Neural progenitor cell (in vitro differentiated cells): ENCODE data around the gene TP53I13.

Source experiments
- EZH2 ChIP-seq: fragments of 200-600 bp; sonication (generic); IDR thresholded peaks from 2 replicates; pipeline ENCODE4 v1.6.1; 2017; ENCODE audit warnings: antibody characterized with exemption, mild to moderate bottlenecking, moderate library complexity
- TF ChIP-seq, protein P1 (sequence below): fragments of 200-600 bp; sonication (generic); IDR thresholded peaks from 2 replicates; pipeline ENCODE4 v1.5.1; 2017; ENCODE audit warnings: antibody characterized with exemption, mild to moderate bottlenecking

DNA sequence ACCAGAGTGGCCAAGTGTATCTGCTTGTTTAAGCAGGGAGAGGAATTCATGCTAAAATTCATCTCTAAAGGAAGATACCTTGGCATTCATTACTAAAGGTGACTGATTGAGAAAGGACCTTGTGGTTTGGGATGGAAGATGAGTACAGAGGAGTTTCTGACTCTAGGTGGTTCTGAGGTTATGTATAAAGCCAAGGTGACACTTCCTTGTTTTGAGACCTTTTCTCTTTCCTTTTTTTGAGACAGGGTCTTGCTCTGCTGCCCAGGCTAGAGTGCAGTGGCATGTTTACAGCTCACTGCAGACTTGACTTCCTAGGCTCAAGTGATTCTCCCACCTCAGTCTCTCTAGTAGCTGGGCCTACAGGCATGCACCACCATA lies 10.8 kb upstream of the TP53I13 start:
- TF ChIP-seq, protein P1, sequence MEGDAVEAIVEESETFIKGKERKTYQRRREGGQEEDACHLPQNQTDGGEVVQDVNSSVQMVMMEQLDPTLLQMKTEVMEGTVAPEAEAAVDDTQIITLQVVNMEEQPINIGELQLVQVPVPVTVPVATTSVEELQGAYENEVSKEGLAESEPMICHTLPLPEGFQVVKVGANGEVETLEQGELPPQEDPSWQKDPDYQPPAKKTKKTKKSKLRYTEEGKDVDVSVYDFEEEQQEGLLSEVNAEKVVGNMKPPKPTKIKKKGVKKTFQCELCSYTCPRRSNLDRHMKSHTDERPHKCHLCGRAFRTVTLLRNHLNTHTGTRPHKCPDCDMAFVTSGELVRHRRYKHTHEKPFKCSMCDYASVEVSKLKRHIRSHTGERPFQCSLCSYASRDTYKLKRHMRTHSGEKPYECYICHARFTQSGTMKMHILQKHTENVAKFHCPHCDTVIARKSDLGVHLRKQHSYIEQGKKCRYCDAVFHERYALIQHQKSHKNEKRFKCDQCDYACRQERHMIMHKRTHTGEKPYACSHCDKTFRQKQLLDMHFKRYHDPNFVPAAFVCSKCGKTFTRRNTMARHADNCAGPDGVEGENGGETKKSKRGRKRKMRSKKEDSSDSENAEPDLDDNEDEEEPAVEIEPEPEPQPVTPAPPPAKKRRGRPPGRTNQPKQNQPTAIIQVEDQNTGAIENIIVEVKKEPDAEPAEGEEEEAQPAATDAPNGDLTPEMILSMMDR, result no peak
- no peak for TF ChIP-seq EZH2
